ENCODE measurements around the gene CLASRP. TPM values are rescaled to one million over a fixed set of nuclear protein-coding genes. Genes with fewer than 3 reads are reported as not detected.

The CLASRP gene
- total RNA-seq, 1 donor from 2014 or later = 49.1 TPM

GRCh38 chr19:45063851-45064801, 25.3 kb downstream of the CLASRP start:
- peak; percentile 90 for DNase-seq (ENCODE audit: low spot score)
- Mint-ChIP-seq H3K4me1 (ENCODE audit: low read depth) (peaks cover 4% of the 10 kb centered on the region), H3K27me3 (ENCODE audit: low read depth) (no peaks in the 10 kb centered on the region), H3K36me3 (ENCODE audit: low read depth) (peaks cover 22% of the 10 kb centered on the region), H3K27ac (ENCODE audit: unreplicated experiment) (no peak overlapping the region), H3K9me3 (ENCODE audit: low read depth) (no peaks in the 10 kb centered on the region), H3K4me3 (ENCODE audit: unreplicated experiment) (no peak overlapping the region)
- TF ChIP-seq, protein P1, sequence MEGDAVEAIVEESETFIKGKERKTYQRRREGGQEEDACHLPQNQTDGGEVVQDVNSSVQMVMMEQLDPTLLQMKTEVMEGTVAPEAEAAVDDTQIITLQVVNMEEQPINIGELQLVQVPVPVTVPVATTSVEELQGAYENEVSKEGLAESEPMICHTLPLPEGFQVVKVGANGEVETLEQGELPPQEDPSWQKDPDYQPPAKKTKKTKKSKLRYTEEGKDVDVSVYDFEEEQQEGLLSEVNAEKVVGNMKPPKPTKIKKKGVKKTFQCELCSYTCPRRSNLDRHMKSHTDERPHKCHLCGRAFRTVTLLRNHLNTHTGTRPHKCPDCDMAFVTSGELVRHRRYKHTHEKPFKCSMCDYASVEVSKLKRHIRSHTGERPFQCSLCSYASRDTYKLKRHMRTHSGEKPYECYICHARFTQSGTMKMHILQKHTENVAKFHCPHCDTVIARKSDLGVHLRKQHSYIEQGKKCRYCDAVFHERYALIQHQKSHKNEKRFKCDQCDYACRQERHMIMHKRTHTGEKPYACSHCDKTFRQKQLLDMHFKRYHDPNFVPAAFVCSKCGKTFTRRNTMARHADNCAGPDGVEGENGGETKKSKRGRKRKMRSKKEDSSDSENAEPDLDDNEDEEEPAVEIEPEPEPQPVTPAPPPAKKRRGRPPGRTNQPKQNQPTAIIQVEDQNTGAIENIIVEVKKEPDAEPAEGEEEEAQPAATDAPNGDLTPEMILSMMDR (IDR thresholded peaks at IDR 0.05) = no peak

DNA sequence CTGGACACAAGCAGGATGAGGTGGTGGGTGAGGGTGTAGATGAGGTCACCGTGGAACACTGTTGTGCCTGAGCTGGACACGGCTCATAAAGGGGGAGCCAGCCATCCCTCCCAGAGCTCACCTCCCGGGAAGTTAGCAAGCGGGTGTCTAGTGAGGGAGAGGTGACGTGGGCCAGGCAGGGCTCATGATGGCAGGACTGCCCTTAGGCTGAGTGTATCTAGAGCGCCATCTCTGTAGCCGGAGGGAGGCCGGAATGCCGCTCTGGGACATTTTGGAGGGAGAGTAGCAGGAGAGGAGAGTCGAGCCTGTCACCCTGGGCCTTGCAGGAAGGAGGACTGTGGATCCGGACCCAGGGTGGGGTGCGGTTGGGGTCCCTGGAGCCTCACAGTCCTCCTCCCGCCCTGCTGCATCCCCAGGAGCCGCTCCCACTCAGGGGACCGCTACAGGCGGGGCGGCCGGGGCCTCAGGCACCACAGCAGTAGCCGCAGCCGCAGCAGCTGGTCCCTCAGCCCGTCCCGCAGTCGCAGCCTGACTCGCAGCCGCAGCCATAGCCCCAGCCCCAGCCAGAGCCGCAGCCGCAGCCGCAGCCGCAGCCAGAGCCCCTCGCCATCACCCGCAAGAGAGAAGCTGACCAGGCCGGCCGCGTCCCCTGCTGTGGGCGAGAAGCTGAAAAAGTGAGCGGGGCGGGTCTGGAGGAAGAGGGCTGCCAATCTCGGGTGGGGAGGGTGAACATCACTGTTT, 28.2 kb downstream of the CLASRP start:
- H3K27ac Mint-ChIP-seq (ENCODE audit: unreplicated experiment) = no peak overlapping the region

GRCh38 chr19:45068041-45068440, 29.2 kb downstream of the CLASRP start:
- Mint-ChIP-seq H3K27me3 (ENCODE audit: low read depth) (no peaks in the 10 kb centered on the region), H3K36me3 (ENCODE audit: low read depth) (peaks cover 17% of the 10 kb centered on the region), H3K9me3 (ENCODE audit: low read depth) (no peaks in the 10 kb centered on the region), H3K4me1 (ENCODE audit: low read depth) (no peaks in the 10 kb centered on the region), H3K27ac (ENCODE audit: unreplicated experiment) (no peak overlapping the region), H3K4me3 (ENCODE audit: unreplicated experiment) (no peak overlapping the region)
- no peak for DNase-seq (ENCODE audit: low spot score)
- TF ChIP-seq, protein P1 (IDR thresholded peaks at IDR 0.05) = no peak

More for the DNA sequence above, 28.2 kb downstream of the CLASRP start:
- no peaks in the 10 kb centered on the region for H3K27me3 Mint-ChIP-seq (ENCODE audit: low read depth)
- H3K4me3 Mint-ChIP-seq (ENCODE audit: unreplicated experiment) = no peak overlapping the region
- no peaks in the 10 kb centered on the region for H3K9me3 Mint-ChIP-seq (ENCODE audit: low read depth)
- DNase-seq (ENCODE audit: low spot score) = no peak
- no peaks in the 10 kb centered on the region for H3K4me1 Mint-ChIP-seq (ENCODE audit: low read depth)
- TF ChIP-seq, protein P1 (IDR thresholded peaks at IDR 0.05) = no peak
- H3K36me3 Mint-ChIP-seq (ENCODE audit: low read depth) = peaks cover 21% of the 10 kb centered on the region

- Mint-ChIP-seq H3K36me3 (ENCODE audit: low read depth) (peaks cover 17% of the 10 kb centered on the region), H3K27ac (ENCODE audit: unreplicated experiment) (no peak overlapping the region), H3K27me3 (ENCODE audit: low read depth) (no peaks in the 10 kb centered on the region), H3K4me1 (ENCODE audit: low read depth) (no peaks in the 10 kb centered on the region), H3K4me3 (ENCODE audit: unreplicated experiment) (no peak overlapping the region), H3K9me3 (ENCODE audit: low read depth) (no peaks in the 10 kb centered on the region)
- no peak for DNase-seq (ENCODE audit: low spot score)
- TF ChIP-seq, protein P1 (IDR thresholded peaks at IDR 0.05) = no peak
Measured at GRCh38 chr19:45069056-45069455, 30.2 kb downstream of the CLASRP start.

- no peaks in the 10 kb centered on the region for H3K9me3 Mint-ChIP-seq (ENCODE audit: low read depth)
- H3K27me3 Mint-ChIP-seq (ENCODE audit: low read depth) = no peaks in the 10 kb centered on the region
- no peak overlapping the region for H3K4me3 Mint-ChIP-seq (ENCODE audit: unreplicated experiment)
- H3K27ac Mint-ChIP-seq (ENCODE audit: unreplicated experiment) = no peak overlapping the region
- TF ChIP-seq, protein P1 (IDR thresholded peaks at IDR 0.05) = no peak
- H3K36me3 Mint-ChIP-seq (ENCODE audit: low read depth) = peaks cover 17% of the 10 kb centered on the region
- DNase-seq (ENCODE audit: low spot score) = no peak
- H3K4me1 Mint-ChIP-seq (ENCODE audit: low read depth) = no peaks in the 10 kb centered on the region
Measured at GRCh38 chr19:45070214-45070613, 31.4 kb downstream of the CLASRP start.
